GM19324 (cell line): ENCODE measurements around the gene CASS4.

ENCODE experiments used
- ATAC-seq: cut with Tn5 transposase; IDR thresholded peaks from one replicate; pipeline ENCODE4 v1.9.1; 2021; ENCODE audit warnings: mild to moderate bottlenecking, moderate library complexity; ENCODE audit not compliant: unreplicated experiment, low FRiP score

The CASS4 gene

DNA sequence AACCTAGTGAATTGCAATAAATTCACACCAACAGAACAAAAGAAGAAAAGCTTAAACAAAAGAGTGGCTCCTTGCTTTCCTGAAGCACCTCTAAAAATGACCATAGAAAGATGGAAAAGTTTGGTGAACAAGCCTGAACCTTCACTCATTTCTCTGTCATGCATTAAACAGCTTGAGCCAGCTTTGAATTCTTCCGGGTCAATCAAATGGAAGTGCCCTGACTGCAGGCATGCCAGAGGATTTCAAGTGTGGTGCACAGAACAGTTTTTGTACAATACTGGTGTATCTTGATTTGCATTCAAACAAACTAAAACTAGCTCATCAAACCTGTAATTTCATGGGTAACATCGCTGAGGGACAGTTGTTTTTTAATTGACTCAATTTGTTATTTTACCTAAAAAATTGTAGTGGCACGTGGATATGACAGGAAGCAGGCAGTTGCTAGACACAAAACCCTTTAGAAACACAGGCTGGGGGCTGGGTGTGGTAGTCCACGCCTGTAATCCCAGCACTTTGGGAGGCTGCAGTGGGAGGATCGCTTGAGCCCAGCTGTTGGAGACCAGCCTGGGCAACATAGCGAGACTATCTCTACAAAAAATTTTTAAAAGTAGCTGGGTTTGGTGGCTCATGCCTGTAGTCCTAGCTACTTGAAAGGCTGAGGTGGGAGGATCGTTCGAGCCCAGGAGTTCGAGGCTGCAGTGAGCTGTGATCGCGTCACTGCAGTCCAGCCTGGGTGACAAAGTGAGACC, 9.1 kb downstream of the CASS4 start:
- no peak for ATAC-seq

DNA sequence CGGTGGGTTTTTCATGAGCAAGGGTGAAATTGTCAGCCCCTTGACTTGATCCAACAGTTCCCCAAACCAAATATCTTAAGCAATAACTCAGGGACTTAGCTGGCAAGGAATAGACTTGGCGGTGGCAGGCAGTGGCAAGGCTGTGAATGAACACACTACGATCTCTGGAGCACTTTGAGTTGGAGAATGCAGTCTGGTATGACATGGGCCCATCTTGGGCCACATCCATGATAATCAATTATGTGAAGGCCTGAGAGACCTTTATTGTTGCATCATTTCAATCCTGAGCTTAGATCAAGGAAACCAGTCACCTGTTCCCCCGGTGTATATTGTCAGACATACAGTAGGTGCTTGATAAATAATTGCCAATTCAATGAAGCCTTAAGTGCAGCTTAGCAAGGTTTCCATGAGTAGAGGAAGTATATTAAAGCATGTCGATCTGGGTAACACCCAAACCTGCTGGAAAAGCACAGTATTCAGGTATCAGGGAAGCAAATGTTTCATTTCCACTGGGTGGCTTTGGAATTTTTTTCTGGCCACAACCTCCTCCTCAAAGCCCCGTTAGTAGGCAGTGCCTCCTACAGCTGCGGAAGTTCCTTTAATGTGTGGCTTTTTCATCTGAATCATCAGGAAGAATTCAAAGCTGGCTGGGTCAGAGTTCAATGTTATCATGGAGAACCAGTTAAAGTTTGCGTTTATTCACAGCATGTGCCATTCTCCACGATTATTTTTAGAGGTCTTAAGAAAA, 10.2 kb downstream of the CASS4 start:
- ATAC-seq, result no peak

DNA sequence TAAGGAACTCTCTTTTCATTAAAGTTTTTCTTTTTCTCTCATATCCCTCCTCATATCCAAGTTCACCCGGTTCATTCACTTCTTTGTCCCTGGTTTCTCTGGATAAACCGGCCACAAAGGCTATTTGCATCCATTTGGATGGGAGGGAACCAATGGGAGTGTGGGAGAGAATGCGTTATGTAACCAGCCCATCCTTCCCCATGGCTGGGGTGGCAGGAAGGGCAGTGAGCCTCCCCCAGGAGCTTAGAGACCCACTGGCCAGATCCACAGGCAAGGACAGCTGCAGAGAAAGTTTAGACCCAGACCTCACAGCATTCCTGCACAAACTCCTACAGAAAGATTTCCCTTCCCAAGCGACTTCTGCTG, 10.7 kb downstream of the CASS4 start:
- ATAC-seq, result no peak

DNA sequence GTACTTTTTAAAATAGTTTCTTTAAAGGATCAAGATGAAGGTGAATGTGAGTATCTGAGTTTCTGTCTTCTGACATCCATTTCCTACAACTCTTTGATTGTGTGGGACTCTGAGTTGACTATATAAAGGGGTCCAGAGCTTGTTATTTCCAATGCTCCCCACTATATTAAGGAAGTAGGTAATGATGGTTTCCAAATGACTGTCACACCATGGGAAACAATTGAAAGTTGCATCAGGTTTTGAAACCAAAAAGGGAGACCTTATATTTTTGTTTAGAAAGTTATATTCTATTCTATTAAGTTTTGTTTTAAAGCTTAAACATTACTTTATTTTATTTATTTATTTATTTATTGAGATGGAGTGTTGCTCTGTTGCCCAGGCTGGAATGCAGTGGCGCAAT, 11.2 kb downstream of the CASS4 start:
- no peak for ATAC-seq

DNA sequence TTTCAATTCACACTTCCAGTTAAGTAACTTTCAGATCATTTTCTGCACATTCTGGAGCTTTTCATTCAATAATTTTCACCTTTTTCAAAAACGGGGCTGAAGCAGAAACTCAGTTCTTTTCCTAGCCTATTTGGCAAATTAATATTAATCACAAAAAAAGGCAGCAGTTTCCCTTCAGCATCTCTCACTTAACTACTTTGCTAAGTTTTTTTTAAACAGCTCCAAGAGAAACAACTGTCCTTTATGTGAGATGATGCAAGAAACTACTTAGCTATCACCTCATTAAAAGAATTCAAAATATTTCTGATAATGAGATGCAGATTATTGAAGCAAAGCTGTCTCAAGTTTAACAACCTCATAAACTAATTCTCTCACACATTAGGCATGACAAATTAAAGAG, 11.8 kb downstream of the CASS4 start:
- ATAC-seq, result no peak

DNA sequence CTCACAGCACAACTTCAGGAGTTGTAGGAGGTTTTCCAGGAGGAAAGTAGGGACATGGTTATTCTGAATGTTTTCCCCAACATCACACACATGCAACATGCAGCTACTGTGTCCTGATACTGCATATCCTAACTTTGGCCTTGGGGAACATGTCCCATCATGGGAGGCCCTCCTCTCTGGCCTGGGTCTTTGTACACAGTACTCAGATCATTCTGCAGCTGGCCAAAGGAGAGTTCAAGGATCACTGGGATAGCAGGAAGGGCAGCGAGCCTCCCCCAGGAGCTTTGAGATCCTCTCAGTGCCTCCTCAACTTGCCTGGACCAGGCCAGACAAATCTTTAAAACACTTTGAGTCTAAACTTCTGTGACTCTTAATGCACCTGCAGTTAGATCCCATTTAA, 12.9 kb downstream of the CASS4 start:
- no peak for ATAC-seq

DNA sequence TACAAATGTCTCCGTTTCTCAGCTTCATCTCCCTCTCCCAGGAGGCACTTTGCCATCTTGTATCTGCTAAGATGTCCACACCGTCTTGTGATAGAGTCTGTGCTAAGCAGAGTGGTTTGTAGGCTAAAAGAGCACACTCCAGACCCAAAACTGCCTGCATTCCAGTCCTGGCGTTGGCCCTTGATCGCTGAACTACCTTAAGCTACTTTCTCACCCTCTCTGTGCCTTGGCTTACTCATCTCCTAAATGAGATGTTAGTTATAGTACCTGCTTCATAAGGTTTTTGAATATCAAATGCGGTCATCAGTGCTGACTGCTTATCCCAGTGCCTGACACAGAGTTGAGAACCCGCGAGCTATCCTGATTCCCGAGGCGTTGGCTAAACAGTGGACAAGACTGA, 14.0 kb downstream of the CASS4 start:
- no peak for ATAC-seq

DNA sequence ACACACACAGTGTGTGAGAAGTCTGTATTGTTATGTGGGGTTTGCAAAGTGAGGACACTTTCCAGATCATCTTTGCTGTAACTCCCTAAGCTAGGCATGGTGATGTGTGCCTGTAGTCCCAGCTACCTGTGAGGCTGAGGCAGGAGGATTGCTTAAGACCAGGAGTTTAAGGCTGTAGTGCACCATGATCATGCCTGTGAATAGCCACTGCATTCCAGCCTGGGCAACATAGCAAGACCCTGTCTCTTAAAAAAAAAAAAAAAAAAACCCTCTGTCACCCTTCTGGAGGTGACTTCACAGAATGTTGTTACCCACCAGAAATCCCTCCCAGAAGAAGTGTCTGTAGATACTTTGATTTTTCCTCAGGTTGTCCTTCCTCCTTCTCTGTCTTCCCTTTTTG, 14.9 kb downstream of the CASS4 start:
- ATAC-seq, result no peak

DNA sequence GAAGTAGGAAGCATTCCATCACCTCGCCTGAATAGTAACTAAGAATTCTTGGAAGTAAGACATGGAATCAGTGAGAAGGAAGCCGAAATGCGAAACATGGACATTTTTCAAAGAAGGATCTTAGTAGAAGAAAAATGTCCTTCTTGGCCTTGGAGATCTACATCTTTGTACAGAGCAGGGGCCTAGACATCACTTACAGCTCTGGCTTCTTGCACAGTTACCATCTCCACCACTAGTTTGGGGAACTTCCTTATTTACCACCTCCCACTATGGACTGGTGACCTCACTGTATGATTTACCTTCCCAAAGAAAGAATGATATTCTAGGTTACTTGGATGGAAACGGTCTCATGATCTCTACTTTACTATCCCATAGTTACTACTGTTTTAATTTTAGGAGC, 15.7 kb downstream of the CASS4 start:
- no peak for ATAC-seq

DNA sequence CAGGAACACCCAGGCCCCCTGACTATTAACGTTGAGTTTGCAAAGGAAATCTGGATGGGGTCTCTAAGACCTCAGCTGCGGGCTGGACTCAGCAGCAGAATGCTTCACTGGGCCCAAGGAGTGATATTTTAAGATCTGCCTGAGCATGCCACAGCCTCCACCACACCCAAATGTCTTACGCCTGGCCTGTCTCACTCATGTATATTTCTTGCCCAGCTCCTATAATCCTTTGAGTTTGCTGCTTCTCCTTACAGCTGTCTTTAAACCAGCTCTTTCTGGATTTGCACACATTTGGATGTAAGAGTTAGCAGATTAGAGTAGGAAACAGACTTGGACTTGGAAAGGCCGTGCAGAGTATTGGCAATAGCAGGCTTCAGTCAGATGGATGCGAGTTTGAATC, 16.4 kb downstream of the CASS4 start:
- ATAC-seq, result no peak

DNA sequence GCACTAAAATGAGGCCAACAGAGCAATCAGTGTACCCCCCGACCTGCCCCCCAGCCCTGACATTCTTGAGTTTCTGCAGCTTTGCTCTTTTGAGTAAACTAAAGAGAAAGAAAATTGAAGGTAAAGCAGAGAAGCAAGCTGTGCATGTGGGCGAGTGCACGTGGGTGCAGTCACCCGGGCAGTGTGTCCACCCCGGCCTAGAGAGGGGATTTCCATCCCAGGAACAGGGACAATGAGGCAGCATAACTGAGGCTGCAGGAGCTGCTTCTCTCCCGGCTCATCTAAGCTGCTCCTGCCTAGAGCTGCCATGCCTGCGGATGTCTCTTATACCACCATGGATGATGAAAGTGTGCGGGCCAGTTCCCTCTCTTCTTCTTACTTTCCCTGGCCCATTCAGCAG, 16.8 kb downstream of the CASS4 start:
- no peak for ATAC-seq

DNA sequence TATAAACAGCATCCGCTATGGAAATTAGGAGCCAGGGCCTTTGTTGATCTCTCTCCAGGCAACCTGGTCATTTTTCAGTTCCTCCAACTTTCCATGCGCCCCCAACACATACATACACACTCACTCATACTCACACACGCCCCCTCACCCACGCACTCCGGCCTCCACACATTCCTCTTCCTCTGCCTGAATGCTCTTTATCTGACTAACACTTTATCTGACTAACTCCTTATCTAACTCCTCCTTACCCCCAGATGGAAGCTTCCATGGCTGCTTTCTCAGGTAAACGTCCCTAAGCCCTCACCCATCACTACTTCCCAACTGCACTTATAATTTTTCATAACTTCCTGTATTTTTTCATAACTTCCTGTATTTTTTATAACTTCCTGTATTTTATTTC, 17.4 kb downstream of the CASS4 start:
- no peak for ATAC-seq

DNA sequence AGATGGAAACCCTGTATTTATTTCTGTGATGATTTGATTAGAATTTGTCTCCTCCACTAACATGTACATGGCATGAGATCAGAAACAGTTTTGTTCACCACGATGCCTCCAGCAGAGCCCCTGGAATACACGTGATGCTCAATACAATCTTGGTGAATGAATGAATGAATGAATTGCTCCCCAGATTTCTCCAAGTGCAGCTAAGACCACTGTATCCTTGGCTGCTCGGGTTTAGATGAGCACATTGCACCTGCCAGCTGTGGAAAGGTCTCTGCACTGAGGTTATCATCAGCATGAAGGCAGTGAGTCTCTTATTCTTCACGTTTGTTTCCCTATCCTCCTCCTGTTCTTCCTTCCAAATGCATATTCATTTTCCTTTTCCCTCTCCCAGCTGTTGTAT, 17.9 kb downstream of the CASS4 start:
- ATAC-seq, result no peak

DNA sequence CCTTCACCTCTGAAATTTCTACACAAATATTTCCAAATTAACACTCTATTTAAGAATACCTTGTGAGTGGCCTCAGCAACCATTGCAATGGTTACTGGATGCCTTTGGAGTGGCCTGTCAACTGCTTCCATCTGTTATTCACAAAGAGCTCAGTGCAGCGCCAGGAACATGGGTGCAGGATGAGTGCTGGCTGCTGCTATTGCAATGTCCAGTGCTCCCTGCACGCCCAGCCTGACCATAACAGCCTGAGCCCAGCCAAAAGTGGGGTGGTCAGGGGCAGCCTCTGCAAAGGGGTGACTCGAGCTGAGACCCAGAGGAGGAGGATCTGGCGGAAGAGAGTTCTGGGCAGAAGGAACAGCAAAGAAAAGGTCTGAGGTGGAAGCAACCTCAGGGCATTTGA, 18.4 kb downstream of the CASS4 start:
- no peak for ATAC-seq

DNA sequence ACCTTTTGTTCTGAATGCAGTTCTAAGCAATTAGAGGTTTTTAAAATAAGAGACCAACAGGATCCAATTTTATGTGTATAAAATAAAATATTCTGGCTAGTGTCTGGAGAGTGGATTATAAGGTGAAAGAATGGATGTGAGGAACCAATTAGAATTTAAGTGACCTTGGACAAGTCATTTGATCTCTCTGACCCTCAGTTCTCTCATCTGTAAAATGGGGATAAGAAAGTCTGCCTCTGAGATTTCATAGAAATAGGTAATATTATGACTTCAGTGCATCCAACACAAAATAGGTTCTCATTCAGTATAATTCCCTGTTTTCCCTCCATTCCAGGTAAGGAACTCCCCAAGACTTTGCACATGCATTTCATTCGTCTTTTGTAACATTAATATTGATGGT, 18.9 kb downstream of the CASS4 start:
- no peak for ATAC-seq

DNA sequence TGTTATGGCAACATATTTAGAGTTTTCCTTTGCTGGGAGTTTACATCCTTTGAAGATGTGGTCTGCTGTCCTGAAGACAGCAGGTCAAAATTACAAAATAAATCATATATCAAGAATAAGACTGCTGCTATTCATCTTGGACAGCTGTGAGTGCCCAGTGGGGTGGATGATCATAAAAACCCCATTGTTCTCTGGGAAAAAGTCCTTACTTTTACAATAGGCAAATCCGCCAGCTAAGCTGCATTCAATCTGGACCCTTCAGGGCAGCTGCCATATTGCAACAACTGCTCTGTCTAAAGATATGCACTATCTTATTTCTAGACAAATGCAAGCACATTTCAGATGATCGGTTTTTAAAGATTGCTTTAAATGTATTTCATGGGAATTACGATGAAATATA, 19.4 kb downstream of the CASS4 start:
- ATAC-seq, result no peak

DNA sequence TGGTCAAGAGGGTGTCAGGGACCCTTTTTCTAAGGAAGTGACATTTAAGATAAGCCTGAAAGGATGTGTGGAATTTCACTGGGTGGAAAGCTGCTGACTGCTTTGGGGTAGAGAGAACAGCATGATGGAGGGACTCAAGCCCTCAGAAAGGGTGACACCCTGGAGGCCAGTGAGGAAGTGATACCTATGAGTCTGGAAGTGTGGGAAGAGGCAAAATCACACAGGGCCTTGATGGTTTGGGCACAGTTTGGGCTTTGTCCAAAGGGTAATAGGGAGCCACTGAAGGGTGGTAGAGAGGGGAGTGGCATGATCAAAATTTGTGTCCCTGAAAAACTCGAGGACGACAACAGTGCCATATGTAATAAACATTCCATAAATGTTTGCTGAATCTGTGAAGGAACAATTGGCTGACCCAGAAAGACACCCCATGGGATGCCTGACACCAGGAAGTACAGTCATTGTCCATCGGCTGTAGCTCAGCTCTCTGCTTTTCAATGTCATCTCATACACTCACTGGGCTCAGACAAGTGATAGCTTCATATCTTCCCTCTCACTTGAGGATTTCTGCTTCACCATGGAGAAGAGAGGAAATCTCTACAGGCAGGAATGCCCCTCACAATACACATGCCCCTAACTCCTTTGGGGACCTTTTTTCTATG, 21.3 kb downstream of the CASS4 start:
- no peak for ATAC-seq

DNA sequence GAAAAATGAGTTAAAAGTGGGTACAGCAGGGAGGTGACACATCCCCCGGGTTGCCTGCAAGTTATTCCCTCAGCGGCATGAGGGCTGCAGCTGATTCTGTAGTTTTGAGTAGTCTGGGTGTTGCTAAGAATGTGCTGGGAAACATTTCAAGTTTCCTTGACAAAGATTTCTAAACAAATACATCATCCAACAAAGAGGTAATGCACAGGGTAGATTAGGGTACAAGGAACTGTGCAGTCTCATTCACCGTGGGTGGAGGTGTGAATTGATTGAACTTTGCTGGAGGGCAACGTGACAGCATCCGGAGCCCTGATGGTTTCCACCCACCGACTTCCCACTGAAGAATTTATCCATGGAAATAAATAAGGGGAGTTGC, 21.8 kb downstream of the CASS4 start:
- no peak for ATAC-seq

DNA sequence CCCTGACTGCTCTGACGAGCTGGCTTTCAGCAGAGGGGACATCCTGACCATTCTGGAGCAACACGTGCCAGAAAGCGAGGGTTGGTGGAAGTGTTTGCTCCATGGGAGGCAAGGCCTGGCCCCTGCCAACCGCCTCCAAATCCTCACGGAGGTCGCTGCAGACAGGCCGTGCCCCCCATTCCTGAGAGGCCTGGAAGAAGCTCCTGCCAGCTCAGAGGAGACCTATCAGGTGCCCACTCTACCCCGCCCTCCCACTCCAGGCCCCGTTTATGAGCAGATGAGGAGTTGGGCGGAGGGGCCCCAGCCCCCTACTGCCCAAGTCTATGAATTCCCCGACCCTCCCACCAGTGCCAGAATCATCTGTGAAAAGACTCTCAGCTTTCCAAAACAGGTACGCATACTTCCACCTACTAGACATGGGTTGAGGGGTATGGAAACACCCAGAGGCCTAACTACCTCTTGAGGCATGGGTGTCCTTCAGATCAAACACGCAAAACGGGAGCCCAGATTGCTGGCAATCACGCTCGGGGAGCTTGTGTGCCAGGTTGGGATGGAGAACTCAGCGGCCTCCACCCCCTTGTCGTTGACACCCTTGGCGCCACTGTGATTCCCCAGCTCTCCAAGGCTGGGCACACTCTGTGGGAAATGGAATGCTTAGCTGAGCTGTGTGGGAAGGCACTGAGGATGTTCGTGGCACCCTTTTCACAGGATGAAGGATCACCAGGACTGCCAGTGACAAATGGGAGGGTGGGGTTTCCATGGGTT, 25.3 kb downstream of the CASS4 start:
- ATAC-seq, result no peak

DNA sequence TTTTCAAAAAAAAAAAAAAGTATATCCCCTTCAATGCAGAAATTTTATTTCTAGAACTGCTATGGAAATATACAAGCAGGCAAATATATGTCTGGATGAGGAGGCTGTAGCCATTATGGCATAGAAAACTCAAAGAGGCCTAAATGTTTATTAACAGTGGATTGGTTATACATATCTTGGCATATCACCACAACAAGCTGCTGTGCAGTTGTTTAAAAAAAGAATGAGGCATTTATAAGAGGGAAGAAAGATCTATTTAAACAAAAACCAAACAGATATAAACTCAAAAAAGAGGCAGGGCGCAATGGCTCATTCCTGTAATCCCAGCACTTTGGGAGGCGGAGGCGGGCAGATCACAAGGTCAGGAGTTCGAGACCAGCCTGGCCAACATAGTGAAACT, 26.2 kb downstream of the CASS4 start:
- ATAC-seq, result no peak

DNA sequence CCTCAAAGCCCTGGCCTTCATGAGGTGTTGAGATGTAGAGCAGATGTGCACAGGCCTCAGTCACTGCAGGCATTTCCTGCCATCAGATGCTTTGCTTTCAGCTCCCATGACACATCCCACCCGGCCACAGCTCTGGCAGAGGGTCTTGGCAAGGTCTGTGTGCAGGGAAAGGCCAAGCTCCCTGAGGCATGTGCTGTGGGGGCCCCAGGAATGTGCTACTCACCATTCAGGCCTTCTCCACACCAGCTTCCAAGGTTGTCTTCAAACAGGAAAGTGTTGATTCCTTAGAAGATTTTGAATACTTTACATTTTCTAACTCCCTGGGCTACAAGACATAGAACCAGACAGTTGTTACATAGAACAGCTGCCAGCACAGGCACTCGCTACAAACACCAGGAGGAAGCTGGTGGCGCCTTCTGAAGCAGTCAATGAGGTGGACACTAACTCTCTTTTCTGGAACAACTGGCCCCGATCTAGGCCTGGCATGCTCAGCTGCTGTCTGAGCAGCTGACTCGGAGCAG, 27.8 kb downstream of the CASS4 start:
- no peak for ATAC-seq
